HG03280 (cell line): ENCODE results near the gene PLCB1.

Experiments
- ATAC-seq: cut with Tn5 transposase; IDR thresholded peaks from one replicate; pipeline ENCODE4 v1.9.1; 2021; ENCODE audit warnings: mild to moderate bottlenecking, moderate library complexity; ENCODE audit not compliant: unreplicated experiment

PLCB1 gene

DNA sequence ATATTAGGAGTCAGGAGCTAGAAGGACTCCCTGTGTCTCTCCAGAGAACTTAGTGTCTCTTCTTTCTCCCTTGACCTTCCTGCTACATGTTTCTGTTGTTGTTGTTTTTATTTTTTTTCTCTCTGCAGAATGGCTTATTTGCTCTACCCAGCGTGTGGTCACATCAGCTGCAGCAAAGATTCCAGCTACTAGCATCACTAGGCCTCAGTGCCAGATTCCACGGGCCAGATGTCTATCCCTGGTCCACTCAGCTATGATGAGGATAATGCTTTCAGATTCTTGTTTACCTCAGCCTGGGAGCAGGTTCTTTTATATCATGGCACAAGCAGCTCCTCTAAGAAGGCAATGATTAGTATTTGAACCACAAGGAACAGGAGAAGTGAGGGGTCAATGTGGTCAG, 110.0 kb downstream of the PLCB1 start:
- no peak for ATAC-seq

DNA sequence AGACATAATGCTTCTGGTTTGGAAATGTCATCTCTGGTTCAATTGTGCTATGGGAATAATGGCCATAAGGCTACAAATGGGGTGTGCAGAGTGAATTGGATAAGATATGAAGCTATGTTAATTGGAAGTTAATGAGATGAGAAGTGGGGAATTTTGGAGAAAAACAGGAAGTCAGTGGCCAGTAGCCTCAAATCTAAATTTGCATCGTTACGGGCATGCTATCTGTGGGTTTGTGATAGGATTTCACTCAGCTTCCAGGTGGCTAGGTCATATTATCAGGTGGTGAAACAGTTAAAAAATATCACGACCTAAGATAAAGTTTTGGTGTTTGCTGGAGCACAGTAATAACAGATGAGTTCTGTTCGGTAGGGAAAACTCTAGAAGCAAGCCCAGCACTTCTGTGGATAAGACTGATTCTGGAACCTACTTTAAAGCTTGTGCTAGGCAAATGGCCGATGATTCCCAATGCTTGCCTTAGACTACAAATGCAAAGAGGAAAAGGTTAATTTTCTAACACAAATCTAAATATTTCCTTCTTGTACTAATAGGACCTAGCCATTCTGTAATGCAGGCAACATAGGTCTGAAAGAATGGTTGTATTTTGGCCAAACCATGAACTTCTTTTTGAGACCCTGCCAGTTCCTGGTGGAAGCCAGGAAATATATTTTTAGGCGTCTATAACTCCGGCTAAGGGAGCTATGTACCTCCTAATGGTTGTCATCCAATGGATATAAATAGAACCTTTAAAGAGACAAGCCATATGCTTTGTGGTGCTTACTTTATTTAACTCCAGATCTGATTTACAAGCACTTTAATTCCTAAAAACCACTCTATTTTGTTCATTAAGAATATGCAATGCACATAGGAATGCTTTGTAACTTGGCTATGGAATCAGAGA, 111.0 kb downstream of the PLCB1 start:
- ATAC-seq, result no peak

DNA sequence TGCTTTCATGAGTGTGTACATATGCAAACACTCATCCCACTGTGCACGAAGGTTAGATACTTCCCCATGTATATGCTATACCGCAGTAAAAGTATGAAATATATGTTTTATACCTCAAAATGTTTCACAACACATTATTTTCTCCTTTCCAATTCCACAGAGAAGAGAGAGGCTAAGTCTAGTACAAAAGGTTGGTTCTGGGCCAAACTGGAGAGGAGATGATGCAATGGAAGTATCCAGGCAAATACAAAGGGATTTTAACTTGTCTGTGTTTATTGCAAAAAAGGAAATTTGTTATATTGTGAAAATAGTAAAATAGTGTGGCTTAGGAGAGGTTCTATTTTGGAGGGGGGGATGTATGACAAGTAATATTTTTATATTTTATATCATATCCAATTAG, 112.6 kb downstream of the PLCB1 start:
- no peak for ATAC-seq

DNA sequence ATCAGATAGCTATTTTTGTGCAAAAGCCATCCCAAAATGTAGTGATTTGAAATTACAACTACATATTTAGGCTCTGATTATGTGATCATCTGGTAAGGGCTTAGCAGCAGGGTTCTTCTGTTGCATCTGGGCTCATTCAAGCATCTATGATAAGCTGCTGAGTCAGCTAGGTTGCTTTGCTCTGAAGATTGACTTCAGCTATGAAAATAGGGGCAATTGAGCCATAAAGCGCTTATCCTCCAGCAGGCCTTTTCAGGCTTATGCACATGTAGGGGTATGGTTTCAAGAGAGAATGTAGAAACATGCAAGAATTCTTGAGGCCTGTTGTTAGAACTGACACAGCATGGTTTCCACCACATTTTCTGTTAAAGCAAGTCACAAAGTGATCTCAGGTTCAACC, 114.1 kb downstream of the PLCB1 start:
- ATAC-seq, result no peak

DNA sequence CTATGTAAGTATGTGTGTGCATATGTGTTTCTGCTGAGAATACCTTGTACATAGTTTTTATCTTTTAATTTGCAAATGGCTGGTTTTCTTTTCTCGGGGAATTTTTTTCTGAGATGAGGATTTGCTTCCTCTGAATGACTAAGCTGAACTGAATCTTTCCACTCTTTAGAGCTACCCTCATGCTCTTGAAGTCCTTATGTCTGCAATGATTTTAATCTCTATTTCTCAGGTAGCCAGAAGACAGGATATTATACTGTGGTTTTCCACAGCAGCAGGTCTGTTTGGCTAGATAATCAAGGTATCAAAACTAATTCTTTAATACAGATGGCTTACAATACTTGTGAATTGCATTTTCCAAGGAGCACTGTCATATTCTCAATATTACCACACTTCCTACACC, 114.7 kb downstream of the PLCB1 start:
- ATAC-seq, result no peak

DNA sequence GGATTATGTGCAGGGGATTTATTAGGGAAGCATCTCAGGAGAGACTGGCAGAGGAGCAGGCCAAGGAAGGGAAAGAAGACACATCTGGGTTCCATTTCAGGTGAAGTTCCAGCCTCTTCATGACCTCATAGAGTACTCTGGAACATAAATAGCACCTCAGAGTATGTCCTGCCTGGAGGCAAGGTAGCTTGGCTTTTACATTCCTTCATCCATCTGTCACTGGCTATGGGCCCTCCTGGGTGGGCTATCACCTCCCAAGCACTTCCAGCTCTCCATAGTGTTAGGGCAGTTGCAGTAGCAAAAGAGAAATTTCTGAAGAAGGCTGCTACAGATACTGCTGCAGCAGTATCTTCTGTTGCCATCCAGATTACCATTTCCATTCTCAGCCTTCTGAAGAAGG, 116.0 kb downstream of the PLCB1 start:
- ATAC-seq, result no peak

DNA sequence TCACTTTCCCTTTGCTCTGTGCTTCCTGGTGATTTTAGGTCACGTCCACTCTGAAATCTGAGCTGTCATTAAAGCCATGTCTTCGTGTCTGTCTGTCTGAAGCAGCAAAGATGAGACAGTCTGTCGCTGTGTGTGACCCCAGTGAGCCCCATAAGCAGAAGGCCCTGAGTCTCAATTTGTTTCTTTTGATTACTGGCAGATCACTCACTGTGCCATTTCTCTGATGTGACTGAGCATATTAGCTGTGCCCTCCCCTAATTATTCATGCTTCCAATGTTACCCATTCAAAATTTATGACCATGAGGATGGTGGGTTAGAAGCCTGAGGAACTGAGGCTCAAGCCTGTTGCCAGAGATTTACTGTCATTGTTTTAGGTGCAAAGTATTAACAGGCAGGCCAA, 117.6 kb downstream of the PLCB1 start:
- no peak for ATAC-seq

DNA sequence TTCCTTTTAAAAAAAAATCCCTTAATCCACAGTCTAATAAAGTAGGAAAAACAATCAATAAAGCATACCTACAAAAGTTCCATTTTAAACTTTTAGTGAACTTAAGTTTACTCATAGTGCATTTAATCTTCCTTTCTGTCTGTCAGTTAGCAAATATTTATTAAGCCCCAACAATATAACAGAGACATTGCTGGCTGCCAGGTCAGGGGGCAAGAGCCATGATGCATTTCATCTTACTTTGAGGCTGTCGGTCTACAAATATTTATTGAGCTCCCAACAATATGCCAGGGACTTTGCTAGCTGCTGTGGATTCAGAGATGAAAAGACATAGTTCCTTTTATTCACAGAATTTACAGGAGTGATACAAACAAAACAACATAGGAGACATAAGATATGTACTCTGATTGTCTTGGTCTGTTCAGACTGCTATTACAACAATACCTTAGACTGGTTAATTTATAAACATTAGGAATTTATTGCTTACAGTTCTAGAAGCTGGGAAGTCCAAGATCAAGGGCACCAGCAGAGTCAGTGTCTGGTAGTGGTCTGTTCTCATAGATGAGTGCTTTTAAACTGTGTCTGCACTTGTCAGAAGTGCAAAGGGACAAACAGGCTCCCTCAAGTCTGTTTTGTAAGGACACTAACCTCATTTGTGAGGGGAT, 118.6 kb downstream of the PLCB1 start:
- ATAC-seq, result no peak

DNA sequence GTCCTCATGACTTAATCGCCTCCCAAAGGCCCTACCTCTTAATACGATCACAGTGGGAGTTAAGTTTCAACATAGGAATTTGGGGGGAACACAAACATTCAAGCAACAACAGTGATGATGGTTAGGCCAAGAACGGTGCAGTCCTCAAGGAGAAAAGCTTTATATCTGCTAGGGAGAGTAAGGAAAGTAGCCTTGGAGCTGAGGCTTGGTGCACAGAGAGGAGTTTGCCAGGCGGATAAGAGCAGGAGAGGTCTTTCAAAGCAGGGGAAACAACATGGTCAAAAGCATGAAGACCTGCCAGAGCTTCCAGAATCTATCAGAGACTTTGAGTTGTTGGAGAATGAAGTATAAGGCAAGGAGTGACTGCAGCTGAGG, 119.1 kb downstream of the PLCB1 start:
- ATAC-seq, result no peak

DNA sequence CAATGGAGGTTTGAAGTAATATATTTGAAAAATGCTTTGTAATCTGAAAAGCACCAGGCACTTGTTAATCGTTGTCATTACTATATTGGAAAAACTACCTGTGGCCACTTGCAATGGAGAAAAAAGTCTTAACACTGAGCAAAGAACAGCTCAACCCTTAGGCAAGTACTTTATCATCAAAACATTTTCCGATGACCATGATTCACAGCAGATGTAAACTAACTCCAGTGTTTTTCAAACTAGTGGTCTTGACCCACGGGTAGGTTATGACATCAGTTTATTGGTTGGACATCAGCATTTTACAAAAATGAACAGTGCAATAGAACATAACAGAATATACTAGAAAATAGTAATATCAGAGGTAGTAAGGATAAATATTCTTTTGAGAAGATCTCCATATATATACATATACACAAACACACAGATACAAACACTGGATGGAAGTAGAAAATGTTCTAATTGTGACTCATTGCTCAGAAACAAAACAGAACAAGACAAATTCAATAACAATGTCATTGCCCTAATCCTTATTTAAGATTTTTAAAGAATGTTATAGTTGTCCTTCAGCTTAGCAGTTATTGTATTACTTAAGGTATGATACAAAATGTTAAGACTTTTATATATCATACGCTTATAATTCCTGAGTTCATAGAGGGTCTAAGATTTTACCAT, 123.0 kb downstream of the PLCB1 start:
- ATAC-seq, result no peak

DNA sequence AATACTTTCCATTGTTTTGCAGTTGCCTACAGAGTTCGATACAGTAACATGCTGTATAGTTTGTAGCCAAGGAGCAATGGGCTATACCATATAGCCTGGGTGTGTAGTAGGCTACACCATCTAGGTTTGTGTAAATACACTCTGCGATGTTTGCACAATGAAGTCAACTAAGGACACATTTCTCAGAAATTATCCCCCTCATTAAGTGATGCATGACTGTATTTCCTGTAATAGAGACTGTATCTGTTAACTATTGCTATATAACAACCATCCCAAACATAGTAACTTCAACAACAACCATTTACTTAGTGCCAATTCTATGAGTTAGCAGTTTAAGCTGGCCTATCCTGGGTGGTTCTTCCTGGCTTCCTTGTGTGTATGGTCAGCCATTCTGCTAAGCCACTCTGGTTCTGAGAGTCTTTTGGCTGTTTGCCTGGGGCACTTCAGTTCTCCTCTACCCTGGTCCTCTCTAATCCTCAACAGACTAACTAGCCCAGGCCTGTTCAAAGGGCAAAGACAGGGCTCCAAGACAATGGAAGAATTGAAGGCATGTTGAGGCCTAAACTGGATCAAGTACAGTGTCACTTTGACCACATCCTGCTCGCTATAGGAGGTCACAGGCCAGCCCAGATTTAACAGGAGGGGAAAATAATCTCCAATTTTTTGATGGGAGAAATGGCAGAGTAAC, 124.0 kb downstream of the PLCB1 start:
- ATAC-seq, result no peak

DNA sequence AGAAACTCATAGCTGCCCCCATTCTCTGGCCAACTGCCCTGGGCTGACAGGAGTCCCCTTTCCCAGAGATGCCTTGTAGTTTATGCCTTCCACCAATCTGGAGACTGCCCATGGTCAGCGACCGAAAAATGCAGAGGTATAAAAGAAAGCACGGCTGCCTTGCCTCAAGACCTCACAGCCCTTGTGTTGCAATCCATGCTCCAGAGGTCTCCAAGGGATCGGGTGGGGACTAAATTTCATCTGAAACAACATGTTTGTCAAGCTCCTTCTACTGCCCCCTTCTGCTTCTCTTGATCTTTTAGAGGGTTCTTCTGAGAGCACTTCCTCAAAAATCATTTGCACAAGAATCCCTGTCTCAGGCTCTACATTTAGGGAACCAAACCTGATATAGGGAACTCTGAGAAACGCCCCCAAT, 128.8 kb downstream of the PLCB1 start:
- ATAC-seq, result no peak

DNA sequence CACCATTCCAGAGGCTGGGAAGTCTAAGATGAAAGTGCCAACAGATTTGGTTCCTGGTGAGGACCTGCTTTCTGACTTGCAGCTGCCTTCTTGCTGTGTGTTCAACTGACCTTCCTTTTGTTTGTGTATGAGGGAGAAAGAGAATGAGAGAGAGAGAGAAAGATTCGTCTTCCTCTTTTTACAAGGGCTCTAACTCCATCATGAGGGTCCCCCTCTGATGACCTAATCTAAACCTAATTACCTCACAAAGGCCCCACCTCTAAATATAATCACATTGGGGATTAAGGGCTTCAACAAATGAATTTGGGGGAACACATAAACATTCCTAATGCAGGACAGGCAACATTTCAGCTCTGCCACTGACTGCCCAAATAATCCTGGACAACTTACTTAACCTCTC, 130.7 kb downstream of the PLCB1 start:
- ATAC-seq, result no peak

DNA sequence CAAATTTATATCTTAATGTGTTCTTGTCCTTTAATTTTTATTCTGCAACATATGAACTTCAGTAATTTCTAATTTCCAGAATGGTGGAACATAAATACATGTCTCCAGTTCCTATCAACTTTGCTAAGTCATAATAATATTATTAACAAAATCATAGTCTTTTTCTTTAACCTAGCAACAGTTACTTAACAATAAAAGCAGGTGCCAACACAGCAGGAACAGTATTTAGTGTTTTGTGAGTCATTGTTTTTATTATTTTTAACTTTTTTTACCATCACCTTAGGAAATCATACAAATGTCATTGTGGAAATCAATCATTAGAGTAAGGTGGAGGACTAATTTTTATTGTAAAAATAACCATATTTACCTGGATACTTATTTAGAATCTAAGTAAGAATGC, 133.5 kb downstream of the PLCB1 start:
- no peak for ATAC-seq

DNA sequence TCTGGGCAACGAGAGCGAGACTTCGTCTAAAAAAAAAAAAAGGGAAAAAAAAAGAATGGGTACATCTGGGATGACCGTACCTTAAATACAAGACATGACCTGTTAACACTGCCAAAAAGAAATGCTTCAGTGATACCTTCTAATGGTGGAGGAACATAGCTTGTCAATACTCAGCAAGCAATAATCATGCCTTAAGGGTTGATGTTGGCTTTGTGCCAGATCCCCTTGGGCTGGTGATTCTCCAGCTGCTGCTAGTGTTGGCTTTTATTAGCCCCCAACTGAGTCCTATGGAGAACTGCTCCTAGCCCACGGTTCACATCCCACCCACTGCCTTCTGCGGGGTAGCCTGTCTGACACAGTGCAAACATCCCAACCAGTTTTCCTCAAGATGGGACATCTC, 134.9 kb downstream of the PLCB1 start:
- ATAC-seq, result no peak

DNA sequence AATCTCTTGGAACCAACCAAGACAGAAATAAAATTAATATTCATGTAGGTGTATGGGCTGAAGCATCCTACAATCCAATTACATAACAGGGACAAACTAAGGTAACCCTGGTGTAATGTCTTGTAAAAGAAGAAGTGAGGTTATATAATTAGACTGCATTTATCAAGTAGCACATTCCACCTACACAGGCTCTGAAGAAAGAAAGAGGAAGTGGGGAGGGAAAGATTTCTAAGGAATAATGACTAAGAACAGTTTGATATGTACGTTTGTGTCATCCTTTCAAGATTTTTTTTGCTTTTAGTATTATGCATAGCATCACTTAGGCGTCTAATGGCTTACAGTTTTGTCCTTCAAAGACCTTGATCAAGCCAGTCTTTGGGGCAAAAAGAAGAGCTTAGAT, 139.7 kb downstream of the PLCB1 start:
- ATAC-seq, result no peak

DNA sequence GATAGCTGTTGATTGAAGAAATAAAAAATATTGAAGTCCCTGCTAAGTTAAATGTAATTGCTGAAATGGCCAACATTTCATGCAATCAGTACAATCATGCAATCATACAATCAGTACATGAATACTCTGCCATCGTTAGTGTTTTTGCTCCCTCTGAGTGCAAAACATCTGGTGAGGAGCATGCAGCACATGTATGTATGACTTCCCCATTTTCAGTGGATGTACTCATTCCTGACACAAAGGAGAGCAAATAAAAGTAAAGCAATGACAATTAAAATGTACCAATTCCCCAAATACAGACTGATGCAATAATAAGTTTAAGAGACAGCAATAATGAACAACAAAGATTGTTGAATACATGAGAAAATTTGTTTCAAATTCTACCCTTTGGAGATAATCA, 140.7 kb downstream of the PLCB1 start:
- ATAC-seq, result no peak

DNA sequence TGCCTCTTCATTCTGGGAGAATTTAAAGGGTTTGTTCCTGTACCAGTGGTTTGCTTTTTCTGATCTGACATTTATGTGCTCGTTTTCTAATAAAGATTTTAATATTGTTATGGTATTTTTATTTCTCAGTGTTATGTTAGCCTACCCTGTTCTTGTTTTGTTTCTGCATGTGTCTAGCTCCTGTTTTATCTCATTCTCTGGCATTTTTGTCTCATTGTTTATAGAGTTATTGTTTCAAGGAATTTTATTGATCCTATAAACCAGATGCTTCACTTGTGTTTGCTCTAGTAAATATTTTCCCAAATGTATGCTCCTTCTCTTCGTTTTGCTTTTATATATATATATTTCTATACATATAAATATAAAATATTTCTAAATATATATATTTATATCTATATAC, 152.8 kb downstream of the PLCB1 start:
- ATAC-seq, result no peak

DNA sequence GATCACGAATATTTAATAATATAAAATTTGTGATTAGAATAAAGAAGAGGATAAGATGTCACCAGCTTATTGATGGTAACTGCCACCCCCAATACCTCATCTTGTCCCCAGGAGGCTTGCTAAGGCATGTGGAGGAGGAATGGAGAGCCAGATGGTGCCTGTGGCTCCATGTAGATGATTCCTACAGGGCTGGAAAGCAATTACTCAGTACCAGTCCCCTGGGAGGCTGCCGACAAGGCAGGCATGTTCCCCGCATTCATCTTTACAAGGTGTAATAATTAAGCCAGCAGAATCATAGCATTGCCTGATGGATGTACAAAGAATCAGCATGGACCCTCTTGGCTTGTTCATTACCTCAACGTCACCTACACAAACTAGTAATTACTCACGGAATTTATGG, 155.3 kb downstream of the PLCB1 start:
- no peak for ATAC-seq

DNA sequence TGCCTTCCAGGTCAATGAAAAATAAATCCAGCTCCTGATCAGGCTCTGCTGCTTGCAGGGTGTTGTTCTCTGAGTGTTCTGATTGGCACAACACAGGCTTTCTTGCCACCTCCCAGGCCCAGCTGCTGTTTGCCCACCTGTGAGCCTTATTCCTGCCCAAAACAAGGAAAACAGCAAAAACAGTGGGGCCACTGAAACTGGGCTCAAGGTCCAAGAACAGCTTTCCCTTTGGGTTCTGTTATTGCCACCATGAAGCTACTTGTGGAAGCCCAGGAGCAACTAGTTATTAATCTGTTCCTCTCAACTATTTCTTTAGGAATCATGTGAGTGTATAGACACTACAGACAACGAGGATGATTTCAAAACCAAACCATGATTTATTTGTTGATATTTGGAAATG, 159.1 kb downstream of the PLCB1 start:
- no peak for ATAC-seq

DNA sequence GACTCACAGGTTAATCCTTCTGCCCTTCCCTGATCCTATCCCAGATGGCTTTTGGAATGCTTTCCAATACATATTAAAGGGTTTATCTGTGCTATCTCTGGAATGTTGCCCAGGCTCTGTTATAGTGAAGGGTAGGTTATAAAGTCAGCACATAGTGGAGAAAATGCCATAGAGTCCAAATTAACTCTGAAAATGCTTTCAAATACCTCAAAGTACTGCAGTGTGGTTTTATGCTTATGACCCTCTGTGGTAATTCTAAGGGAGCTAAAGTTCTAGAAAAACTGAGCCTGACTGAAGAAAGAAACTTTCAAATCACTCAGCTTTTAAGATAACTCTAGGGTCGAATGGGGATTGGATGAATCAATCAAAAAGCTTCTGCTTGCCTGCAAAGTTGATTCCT, 159.8 kb downstream of the PLCB1 start:
- no peak for ATAC-seq
